Type B pancreatic cell (in vitro differentiated cells): ENCODE data around the gene RANBP10. TPM values are rescaled to one million over a fixed set of nuclear protein-coding genes. Genes with fewer than 3 reads are reported as not detected.
"Not testable (repeated sequence)": the region's sequence is repeated elsewhere in the genome, so short reads cannot be mapped to it uniquely, and the experiment has no call there.

ENCODE experiments used
- DNase-seq: peaks from one replicate; pipeline ENCODE4 v3.0.0; 2021; ENCODE audit warnings: mixed read lengths; ENCODE audit not compliant: unreplicated experiment; ENCODE audit errors: extremely low spot score
- H3K27ac Mint-ChIP-seq: 2 replicates; pipeline ENCODE4 v1.8.0; 2021; ENCODE audit warnings: mild to moderate bottlenecking, mixed read lengths
- H3K27me3 Mint-ChIP-seq: 2 replicates; pipeline ENCODE4 v1.8.0; 2021; ENCODE audit warnings: mixed read lengths
- H3K36me3 Mint-ChIP-seq: 2 replicates; pipeline ENCODE4 v1.8.0; 2021; ENCODE audit warnings: mixed read lengths
- H3K4me1 Mint-ChIP-seq: one replicate; pipeline ENCODE4 v1.8.0; 2021; ENCODE audit warnings: mixed read lengths; ENCODE audit not compliant: unreplicated experiment
- H3K4me3 Mint-ChIP-seq: 2 replicates; pipeline ENCODE4 v1.8.0; 2021; ENCODE audit warnings: mild to moderate bottlenecking, mixed read lengths
- H3K9me3 Mint-ChIP-seq: 2 replicates; pipeline ENCODE4 v1.8.0; 2021; ENCODE audit warnings: mixed read lengths
- total RNA-seq: library from RNA; stranded (reverse); gene quantifications from 2 replicates; pipeline ENCODE4 v1.2.1, GENCODE V29; 2021; ENCODE audit warnings: low replicate concordance
- TF ChIP-seq, protein P1 (sequence below): fragments of 200-600 bp; sonication (generic); conservative IDR thresholded peaks from 2 replicates; pipeline ENCODE4 v1.5.0; 2021; ENCODE audit warnings: antibody characterized with exemption, mild to moderate bottlenecking

Gene RANBP10
- total RNA-seq, 1 donor from 2014 or later: 27.3 TPM

DNA sequence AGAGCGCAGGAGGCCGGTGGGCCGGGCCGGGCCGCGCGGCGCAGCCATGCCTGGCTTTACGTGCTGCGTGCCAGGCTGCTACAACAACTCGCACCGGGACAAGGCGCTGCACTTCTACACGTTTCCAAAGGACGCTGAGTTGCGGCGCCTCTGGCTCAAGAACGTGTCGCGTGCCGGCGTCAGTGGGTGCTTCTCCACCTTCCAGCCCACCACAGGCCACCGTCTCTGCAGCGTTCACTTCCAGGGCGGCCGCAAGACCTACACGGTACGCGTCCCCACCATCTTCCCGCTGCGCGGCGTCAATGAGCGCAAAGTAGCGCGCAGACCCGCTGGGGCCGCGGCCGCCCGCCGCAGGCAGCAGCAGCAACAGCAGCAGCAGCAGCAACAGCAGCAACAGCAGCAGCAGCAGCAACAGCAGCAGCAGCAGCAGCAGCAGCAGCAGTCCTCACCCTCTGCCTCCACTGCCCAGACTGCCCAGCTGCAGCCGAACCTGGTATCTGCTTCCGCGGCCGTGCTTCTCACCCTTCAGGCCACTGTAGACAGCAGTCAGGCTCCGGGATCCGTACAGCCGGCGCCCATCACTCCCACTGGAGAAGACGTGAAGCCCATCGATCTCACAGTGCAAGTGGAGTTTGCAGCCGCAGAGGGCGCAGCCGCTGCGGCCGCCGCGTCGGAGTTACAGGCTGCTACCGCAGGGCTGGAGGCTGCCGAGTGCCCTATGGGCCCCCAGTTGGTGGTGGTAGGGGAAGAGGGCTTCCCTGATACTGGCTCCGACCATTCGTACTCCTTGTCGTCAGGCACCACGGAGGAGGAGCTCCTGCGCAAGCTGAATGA lies 36.4 kb upstream of the RANBP10 start:
- H3K27me3 Mint-ChIP-seq: no peaks in the 10 kb centered on the region
- H3K27ac Mint-ChIP-seq: peak overlapping the region; percentile 93
- TF ChIP-seq, protein P1, sequence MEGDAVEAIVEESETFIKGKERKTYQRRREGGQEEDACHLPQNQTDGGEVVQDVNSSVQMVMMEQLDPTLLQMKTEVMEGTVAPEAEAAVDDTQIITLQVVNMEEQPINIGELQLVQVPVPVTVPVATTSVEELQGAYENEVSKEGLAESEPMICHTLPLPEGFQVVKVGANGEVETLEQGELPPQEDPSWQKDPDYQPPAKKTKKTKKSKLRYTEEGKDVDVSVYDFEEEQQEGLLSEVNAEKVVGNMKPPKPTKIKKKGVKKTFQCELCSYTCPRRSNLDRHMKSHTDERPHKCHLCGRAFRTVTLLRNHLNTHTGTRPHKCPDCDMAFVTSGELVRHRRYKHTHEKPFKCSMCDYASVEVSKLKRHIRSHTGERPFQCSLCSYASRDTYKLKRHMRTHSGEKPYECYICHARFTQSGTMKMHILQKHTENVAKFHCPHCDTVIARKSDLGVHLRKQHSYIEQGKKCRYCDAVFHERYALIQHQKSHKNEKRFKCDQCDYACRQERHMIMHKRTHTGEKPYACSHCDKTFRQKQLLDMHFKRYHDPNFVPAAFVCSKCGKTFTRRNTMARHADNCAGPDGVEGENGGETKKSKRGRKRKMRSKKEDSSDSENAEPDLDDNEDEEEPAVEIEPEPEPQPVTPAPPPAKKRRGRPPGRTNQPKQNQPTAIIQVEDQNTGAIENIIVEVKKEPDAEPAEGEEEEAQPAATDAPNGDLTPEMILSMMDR: peak; percentile 57
- H3K4me1 Mint-ChIP-seq: peaks cover 34% of the 10 kb centered on the region
- no peaks in the 10 kb centered on the region for H3K9me3 Mint-ChIP-seq
- peak; percentile 73 for DNase-seq
- no peaks in the 10 kb centered on the region for H3K36me3 Mint-ChIP-seq
- peak overlapping the region; percentile 92 for H3K4me3 Mint-ChIP-seq

DNA sequence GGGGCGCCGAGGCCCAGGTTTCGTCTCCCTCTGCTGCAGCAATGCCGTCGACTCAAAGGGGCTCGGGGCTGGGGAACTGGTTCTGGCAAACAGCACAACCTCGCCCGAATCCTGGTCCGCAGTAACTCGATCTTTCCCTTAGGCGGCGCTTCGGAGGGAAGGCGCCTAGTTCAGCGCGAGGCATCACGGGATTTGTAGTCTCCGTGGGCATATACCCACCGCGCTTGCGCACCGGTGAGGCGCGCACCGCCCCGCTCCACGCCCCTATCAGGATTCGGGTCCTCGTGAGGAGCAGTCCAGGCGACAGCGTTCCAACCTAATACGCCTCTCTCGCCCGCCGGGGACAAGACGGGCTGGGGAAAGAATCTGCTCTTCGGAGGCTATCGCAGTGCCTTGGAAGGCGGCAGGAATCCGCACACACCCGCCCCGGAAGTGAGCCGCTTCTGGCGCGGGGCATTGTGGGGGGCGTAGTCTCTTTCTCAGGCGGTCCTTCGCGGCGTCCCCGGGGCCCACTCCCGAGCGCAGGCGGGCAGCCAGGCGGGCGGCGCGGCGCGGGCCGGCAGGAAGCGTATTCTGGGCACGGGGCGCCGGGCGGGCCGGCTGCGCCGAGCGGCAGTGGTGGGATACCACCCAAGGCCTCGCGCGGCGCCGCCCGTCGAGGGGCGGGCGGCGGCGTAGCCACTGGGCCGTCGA lies 35.6 kb upstream of the RANBP10 start, which contains the start of gene THAP11:
THAP11 (plus strand) TSS at position 505 of the 693 bp plus-strand sequence. CDS start 235 bp downstream, outside the sequence.
- no peaks in the 10 kb centered on the region for H3K9me3 Mint-ChIP-seq
- H3K27ac Mint-ChIP-seq: peak within 1 kb of the TSS; percentile 98
- H3K4me3 Mint-ChIP-seq: peak within 1 kb of the TSS; percentile 96
- peak; percentile 97 for DNase-seq
- no peaks in the 10 kb centered on the region for H3K36me3 Mint-ChIP-seq
- peaks cover 31% of the 10 kb centered on the region for H3K4me1 Mint-ChIP-seq
- TF ChIP-seq, protein P1: peak; percentile 82
- no peaks in the 10 kb centered on the region for H3K27me3 Mint-ChIP-seq

DNA sequence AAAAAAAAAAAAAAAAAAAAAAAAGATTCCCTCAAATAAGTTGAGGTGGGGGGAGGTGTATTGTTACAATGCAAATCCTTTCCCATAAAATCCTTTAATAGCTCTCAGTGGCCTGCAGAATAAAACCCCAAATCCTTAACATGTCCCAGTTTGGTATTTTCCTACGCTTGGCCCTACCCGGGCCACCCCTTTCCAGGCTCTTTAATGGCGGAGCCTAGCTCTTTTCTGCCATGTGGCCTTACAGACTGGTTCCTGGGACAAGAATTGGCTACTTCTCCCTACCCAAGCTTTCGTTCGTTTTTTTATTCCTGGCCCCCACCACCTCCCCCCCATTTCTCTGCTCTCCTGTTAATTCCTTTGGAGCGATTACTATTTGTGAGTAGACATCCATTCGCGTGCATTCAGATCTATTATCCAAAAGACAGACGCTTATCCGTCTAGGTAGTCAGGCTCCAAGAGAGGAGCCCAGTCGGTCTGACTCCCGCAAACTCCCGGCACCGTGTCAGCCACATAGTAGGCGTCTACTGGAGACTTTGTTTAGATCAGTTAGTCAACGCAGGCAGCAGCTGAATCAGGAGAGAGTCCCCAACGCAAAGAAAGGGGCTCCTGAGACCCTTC lies 34.9 kb upstream of the RANBP10 start:
- TF ChIP-seq, protein P1: no peak
- H3K27ac Mint-ChIP-seq: peak overlapping the region; percentile 98
- H3K4me1 Mint-ChIP-seq: peaks cover 31% of the 10 kb centered on the region
- no peaks in the 10 kb centered on the region for H3K9me3 Mint-ChIP-seq
- no peaks in the 10 kb centered on the region for H3K27me3 Mint-ChIP-seq
- no peaks in the 10 kb centered on the region for H3K36me3 Mint-ChIP-seq
- H3K4me3 Mint-ChIP-seq: peak overlapping the region; percentile 96
- DNase-seq: no peak

DNA sequence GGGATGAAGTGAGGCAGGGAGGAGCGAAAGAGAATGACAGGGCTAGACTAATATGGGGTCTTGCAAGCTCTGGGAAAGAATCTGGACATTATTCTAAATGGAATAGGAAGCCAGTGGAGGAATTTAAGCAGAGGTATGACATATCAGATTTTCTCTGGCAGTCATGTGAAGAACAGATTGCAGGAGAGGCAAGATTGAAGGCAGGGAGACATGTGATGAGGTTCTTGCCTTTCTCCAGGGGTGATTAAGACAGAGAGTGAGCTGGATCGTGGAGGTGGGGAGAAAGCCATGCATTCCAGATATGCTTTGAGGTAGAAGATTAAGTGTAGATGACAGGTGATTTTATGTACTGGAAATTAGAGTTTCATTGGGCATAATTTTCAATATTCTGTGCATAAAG lies 31.5 kb upstream of the RANBP10 start:
- no peaks in the 10 kb centered on the region for H3K36me3 Mint-ChIP-seq
- no peaks in the 10 kb centered on the region for H3K9me3 Mint-ChIP-seq
- H3K27ac Mint-ChIP-seq: no peak overlapping the region
- no peak for DNase-seq
- H3K4me1 Mint-ChIP-seq: peaks cover 9% of the 10 kb centered on the region
- TF ChIP-seq, protein P1: no peak
- H3K27me3 Mint-ChIP-seq: no peaks in the 10 kb centered on the region
- peak overlapping the region; percentile 13 for H3K4me3 Mint-ChIP-seq

DNA sequence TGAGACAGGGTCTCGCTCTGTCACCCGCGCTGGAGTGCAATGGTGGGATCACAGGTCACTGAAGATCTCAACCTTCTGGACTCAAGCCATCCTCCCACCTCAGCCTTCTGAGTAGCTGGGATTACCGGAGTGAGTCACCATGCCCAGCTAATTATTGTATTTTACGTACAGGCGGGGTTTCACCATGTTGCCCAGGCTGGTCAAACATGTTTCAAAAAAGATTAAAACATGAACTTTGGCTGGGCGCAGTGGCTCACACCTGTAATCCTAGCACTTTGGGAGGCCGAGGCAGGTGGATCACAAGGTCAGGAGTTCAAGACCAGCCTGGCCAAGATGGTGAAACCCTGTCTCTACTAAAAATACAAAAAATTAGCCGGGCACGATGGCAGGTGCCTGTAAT lies 30.8 kb upstream of the RANBP10 start:
- peaks cover 15% of the 10 kb centered on the region for H3K4me1 Mint-ChIP-seq
- H3K4me3 Mint-ChIP-seq, H3K9me3 Mint-ChIP-seq, DNase-seq, H3K27me3 Mint-ChIP-seq, H3K27ac Mint-ChIP-seq, H3K36me3 Mint-ChIP-seq: not testable (repeated sequence)
